GM20000 (cell line): ENCODE results near the gene IL1RAPL1.

Experiments
- DNase-seq: peaks from one replicate; pipeline ENCODE4 v3.0.0; 2012; ENCODE audit warnings: low spot score
- CTCF ChIP-seq: IDR thresholded peaks from 2 replicates; pipeline ENCODE4 v1.5.1; 2012; ENCODE audit warnings: mild to moderate bottlenecking, control low read depth; ENCODE audit errors: extremely low read depth, missing control alignments

The IL1RAPL1 gene

GRCh38 chrX:29453333-29453732, 866.1 kb downstream of the IL1RAPL1 start:
- no peak for DNase-seq
- TF ChIP-seq CTCF = no peak

- TF ChIP-seq CTCF = no peak
- DNase-seq = no peak
These were observed 868.5 kb downstream of the IL1RAPL1 start for GRCh38 chrX:29455702-29456101.

GRCh38 chrX:29461039-29461438, 873.8 kb downstream of the IL1RAPL1 start:
- DNase-seq = no peak
- TF ChIP-seq CTCF = no peak

GRCh38 chrX:29466456-29466855, 879.2 kb downstream of the IL1RAPL1 start:
- no peak for TF ChIP-seq CTCF
- no peak for DNase-seq

- no peak for DNase-seq
- TF ChIP-seq CTCF = no peak
These were observed 881.8 kb downstream of the IL1RAPL1 start for GRCh38 chrX:29468911-29469494.

- TF ChIP-seq CTCF = no peak
- DNase-seq = no peak
These were observed 882.8 kb downstream of the IL1RAPL1 start for GRCh38 chrX:29470030-29470429.

- DNase-seq = no peak
- TF ChIP-seq CTCF = no peak
These were observed 884.6 kb downstream of the IL1RAPL1 start for GRCh38 chrX:29471829-29472228.
